Left lung (tissue), 14 donors: ENCODE measurements around the gene TRAPPC2L. TPM values are rescaled to one million over a fixed set of nuclear protein-coding genes. Genes with fewer than 3 reads are reported as not detected.
A peak's percentile ranks its signal among the peaks of the same experiment; 100 is the strongest.

Experiments
- ATAC-seq: fragments of 200-7000 bp; cut with Tn5 transposase; one replicate; pipeline ENCODE4 v1.9.1; 2020; ENCODE audit warnings: moderate library complexity
- DNase-seq, 4 donors: peaks; one replicate each; pipeline ENCODE4 v3.0.0-alpha.2; 2013 to 2020
- H3K27ac ChIP-seq, 2 donors: fragments of 200-600 bp; sonication (generic) in 1 of 2; one replicate each; pipeline versions ENCODE4 v1.5.0 to v1.8.0; 2020 to 2021
- H3K27me3 ChIP-seq, 2 donors: fragments of 200-600 bp; sonication (generic) in 1 of 2; one replicate each; pipeline versions ENCODE4 v1.5.0 to v1.8.0; 2020 to 2021
- H3K36me3 ChIP-seq, 2 donors: fragments of 200-600 bp; sonication (generic) in 1 of 2; one replicate each; pipeline versions ENCODE4 v1.5.0 to v1.8.0; 2020 to 2021
- H3K4me1 ChIP-seq, 2 donors: fragments of 200-600 bp; one replicate each; pipeline ENCODE4 v1.8.0; 2021
- H3K4me3 ChIP-seq, 2 donors: fragments of 200-600 bp; sonication (generic) in 1 of 2; one replicate each; pipeline versions ENCODE4 v1.5.0 to v1.8.0; 2020 to 2021; ENCODE audit warnings: mild to moderate bottlenecking in 1 of 2
- H3K9me3 ChIP-seq, 2 donors: fragments of 200-600 bp; sonication (generic) in 1 of 2; one replicate each; pipeline versions ENCODE4 v1.5.0 to v1.8.0; 2020 to 2021
- intact Hi-C, 2 donors: fragments of 100-400 bp; cut with DNase I; formaldehyde crosslinking; loops; one replicate each; pipeline versions ENCODE4 v1.11.2 to v1.14.2; 2022
- long read RNA-seq, 12 donors: library from polyadenylated mRNA in 2 of 12; unstranded in 2 of 12; transcript quantifications; one replicate each; pipeline ENCODE4 v2.0.0 and lab custom pipeline, GENCODE V29; 2019 to 2026
- polyA plus RNA-seq, 6 donors: library from polyadenylated mRNA; unstranded; fragments of 120-200 nt; gene quantifications; one replicate each; pipeline ENCODE4 v1.2.1, GENCODE V29; 2013; ENCODE audit not compliant: insufficient read length in 6 of 6
- total RNA-seq, 2 donors: library from RNA; stranded (reverse); fragmentation: NEBNext Ultra II Directional; extraction: Animal tissue kit (Norgen Biotek cat#: 25700); gene quantifications; one replicate each; pipeline ENCODE4 v1.2.1, GENCODE V29; 2021
- TF ChIP-seq, protein P1 (sequence below), 2 donors: fragments of 200-600 bp; sonication (generic) in 1 of 2; IDR thresholded peaks; one replicate each; pipeline versions ENCODE4 v1.5.0 to v1.8.0; 2021; ENCODE audit warnings: antibody characterized with exemption in 2 of 2
- donor health status: DM: no; HTN: yes; CAD: no.
- donor health status: DM: no; HTN: no; CAD: no.

The TRAPPC2L gene, protein sequence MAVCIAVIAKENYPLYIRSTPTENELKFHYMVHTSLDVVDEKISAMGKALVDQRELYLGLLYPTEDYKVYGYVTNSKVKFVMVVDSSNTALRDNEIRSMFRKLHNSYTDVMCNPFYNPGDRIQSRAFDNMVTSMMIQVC
- total RNA-seq (10 to 100 TPM; 47.3 to 51.1 TPM), polyA plus RNA-seq (10 to 100 TPM; 60.7 to 74.4 (median 71.6) TPM)
- long read RNA-seq, donor 1, transcript TRAPPC2L-201 (5 exons, 2,215 nt): major isoform, 24 of 99 reads
- long read RNA-seq, donor 1, partial matches to known transcripts: 0 of 99 reads
- long read RNA-seq, donor 1, other reads (novel, unspliced or antisense): 64 of 99 reads
- long read RNA-seq, donor 2, transcript TRAPPC2L-201 (5 exons, 2,215 nt): major isoform, 24 of 64 reads
- long read RNA-seq, donor 2, partial matches to known transcripts: 5 of 64 reads
- long read RNA-seq, donor 2, other reads (novel, unspliced or antisense): 30 of 64 reads
- long read RNA-seq, donor 3, transcript TRAPPC2L-201 (5 exons, 2,215 nt): major isoform, 22 of 71 reads
- long read RNA-seq, donor 3, partial matches to known transcripts: 0 of 71 reads
- long read RNA-seq, donor 3, other reads (novel, unspliced or antisense): 45 of 71 reads
- long read RNA-seq, donor 4, transcript TRAPPC2L-201 (5 exons, 2,215 nt): major isoform, 24 of 77 reads
- long read RNA-seq, donor 4, partial matches to known transcripts: 0 of 77 reads
- long read RNA-seq, donor 4, other reads (novel, unspliced or antisense): 49 of 77 reads
- long read RNA-seq, donor 5, transcript TRAPPC2L-201 (5 exons, 2,215 nt): major isoform, 28 of 79 reads
- long read RNA-seq, donor 5, partial matches to known transcripts: 0 of 79 reads
- long read RNA-seq, donor 5, other reads (novel, unspliced or antisense): 45 of 79 reads
- long read RNA-seq, donor 6, transcript TRAPPC2L-201 (5 exons, 2,215 nt): major isoform, 26 of 81 reads
- long read RNA-seq, donor 6, partial matches to known transcripts: 0 of 81 reads
- long read RNA-seq, donor 6, other reads (novel, unspliced or antisense): 47 of 81 reads
- long read RNA-seq, donor 7, transcript TRAPPC2L-201 (5 exons, 2,215 nt): major isoform, 14 of 56 reads
- long read RNA-seq, donor 7, partial matches to known transcripts: 5 of 56 reads
- long read RNA-seq, donor 7, other reads (novel, unspliced or antisense): 35 of 56 reads
- long read RNA-seq, donor 8, transcript TRAPPC2L-201 (5 exons, 2,215 nt): major isoform, 14 of 47 reads
- long read RNA-seq, donor 8, partial matches to known transcripts: 0 of 47 reads
- long read RNA-seq, donor 8, other reads (novel, unspliced or antisense): 31 of 47 reads
- long read RNA-seq, donor 9: 0 reads
- long read RNA-seq, donor 10, transcript TRAPPC2L-201 (5 exons, 2,215 nt): major isoform, 20 of 79 reads
- long read RNA-seq, donor 10, partial matches to known transcripts: 0 of 79 reads
- long read RNA-seq, donor 10, other reads (novel, unspliced or antisense): 57 of 79 reads
- long read RNA-seq, donor 11: 0 reads
- long read RNA-seq, donor 12, transcript TRAPPC2L-201 (5 exons, 2,215 nt): major isoform, 14 of 51 reads
- long read RNA-seq, donor 12, partial matches to known transcripts: 0 of 51 reads
- long read RNA-seq, donor 12, other reads (novel, unspliced or antisense): 29 of 51 reads

DNA sequence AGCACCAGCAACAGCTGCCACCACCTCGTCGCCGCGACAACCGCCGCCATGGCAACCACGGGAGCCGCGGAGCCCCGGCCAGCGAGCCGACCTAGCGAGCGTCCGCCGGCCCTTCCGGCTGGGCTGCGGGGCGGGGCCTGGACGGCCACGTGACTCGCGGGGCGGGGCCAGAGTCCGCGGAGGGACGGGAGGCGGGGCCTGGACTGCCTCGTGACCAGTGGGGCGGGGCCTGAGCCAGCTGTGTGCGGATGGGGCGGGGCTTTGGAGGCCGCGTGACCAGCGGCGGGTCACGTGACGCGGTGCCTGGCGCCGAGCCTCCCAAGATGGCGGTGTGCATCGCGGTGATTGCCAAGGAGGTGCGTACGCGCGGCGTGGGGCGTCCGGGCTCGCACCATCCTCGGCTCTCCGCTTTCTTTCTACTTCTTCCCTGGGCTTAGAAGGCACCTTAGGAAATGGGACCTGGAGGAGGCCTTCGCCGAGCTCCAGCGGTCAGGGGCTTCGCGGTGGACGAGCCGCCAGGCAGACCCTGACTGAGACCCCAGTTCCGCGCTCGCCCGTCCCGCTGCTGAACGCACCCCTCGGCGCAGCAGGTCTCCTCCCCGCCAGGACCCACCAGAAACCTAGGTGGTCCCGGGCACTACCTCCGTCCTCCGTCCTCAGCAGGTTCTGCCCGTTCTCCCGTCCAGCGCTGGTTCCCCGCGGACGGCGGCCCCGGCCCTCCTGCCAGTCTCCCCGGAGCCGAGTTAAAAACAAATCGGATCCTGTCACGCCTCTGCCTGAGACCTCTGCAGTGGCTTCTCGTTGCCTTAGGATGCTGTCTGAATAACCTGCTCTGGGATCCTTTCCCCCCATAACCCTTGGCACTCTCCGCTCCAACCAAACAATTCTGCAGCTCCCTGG, at the start of gene TRAPPC2L, which contains the start of gene GALNS:
TSS of gene TRAPPC2L (plus strand) at position 300 of the 900 bp plus-strand sequence. CDS start at position 324, 24 bp downstream.
TSS of gene GALNS (minus strand) at position 120 of the 900 bp plus-strand sequence. CDS start at position 50, 70 bp downstream.
- TF ChIP-seq, protein P1, sequence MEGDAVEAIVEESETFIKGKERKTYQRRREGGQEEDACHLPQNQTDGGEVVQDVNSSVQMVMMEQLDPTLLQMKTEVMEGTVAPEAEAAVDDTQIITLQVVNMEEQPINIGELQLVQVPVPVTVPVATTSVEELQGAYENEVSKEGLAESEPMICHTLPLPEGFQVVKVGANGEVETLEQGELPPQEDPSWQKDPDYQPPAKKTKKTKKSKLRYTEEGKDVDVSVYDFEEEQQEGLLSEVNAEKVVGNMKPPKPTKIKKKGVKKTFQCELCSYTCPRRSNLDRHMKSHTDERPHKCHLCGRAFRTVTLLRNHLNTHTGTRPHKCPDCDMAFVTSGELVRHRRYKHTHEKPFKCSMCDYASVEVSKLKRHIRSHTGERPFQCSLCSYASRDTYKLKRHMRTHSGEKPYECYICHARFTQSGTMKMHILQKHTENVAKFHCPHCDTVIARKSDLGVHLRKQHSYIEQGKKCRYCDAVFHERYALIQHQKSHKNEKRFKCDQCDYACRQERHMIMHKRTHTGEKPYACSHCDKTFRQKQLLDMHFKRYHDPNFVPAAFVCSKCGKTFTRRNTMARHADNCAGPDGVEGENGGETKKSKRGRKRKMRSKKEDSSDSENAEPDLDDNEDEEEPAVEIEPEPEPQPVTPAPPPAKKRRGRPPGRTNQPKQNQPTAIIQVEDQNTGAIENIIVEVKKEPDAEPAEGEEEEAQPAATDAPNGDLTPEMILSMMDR (IDR thresholded peaks at IDR 0.05): no peak
- peak; percentile 94 to 99 (median 98) for DNase-seq
- intact Hi-C loops: no loop called here
- no peaks in the 10 kb centered on the region for H3K9me3 ChIP-seq
- H3K36me3 ChIP-seq: peaks cover 0 to 37% of the 10 kb centered on the region in 2 donors
- peaks cover 21 to 64% of the 10 kb centered on the region in 2 donors for H3K4me1 ChIP-seq
- peak within 1 kb of the TSS; percentile 90 to 100 for H3K4me3 ChIP-seq
- ATAC-seq: peak; percentile 98
- no peaks in the 10 kb centered on the region for H3K27me3 ChIP-seq
- H3K27ac ChIP-seq: peak within 1 kb of the TSS; percentile 63 to 83

DNA sequence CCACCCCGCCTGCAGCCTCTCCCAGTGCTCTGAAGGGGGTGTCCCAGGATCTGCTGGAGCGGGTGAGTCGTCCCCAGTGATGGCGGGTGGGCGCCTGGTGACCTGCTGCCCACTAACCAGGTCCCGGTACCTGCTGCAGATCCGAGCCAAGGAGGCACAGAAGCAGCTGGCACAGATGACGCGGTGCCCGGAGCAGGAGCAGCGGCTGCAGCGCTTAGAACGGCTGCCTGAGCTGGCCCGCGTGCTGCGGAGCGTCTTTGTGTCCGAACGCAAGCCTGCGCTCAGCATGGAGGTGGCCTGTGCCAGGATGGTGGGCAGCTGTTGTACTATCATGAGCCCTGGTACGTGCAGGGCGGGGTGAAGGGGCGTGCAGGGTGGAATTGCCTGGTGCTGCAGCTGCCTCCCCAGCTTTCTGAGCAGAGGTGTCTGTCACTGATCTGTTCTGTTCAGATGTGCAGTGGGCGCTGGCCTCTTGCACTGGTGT, 49.7 kb upstream of the TRAPPC2L start:
- intact Hi-C loops: no loop called here
- TF ChIP-seq, protein P1 (IDR thresholded peaks at IDR 0.05): no peak
- no peak for DNase-seq
- no peaks in the 10 kb centered on the region for H3K9me3 ChIP-seq
- H3K27ac ChIP-seq: no peak overlapping the region
- no peak overlapping the region for H3K4me3 ChIP-seq
- H3K4me1 ChIP-seq: peaks cover 17 to 52% of the 10 kb centered on the region in 2 donors
- no peak for ATAC-seq
- H3K36me3 ChIP-seq: peaks cover 0 to 32% of the 10 kb centered on the region in 2 donors
- H3K27me3 ChIP-seq: peaks cover 0 to 8% of the 10 kb centered on the region in 2 donors

- peaks cover 0 to 32% of the 10 kb centered on the region in 2 donors for H3K36me3 ChIP-seq
- H3K4me1 ChIP-seq: peaks cover 17 to 52% of the 10 kb centered on the region in 2 donors
- TF ChIP-seq, protein P1 (IDR thresholded peaks at IDR 0.05): no peak
- H3K9me3 ChIP-seq: no peaks in the 10 kb centered on the region
- peaks cover 0 to 8% of the 10 kb centered on the region in 2 donors for H3K27me3 ChIP-seq
- H3K27ac ChIP-seq: no peak overlapping the region
- DNase-seq (no peak), ATAC-seq (no peak)
- H3K4me3 ChIP-seq: no peak overlapping the region
- intact Hi-C loops: no loop called here
These were observed 49.1 kb upstream of the TRAPPC2L start for GRCh38 chr16:88807626-88808453.
